ENCODE results near the gene MPP2.

GRCh38 chr17:43854498-43854897, 52.8 kb downstream of the MPP2 start:
- TF ChIP-seq GATA2 (CRISPR knock-in tag; IDR thresholded peaks at IDR 0.05) (no peak), SIN3A (IDR thresholded peaks at IDR 0.05; ENCODE audit: borderline replicate concordance, low read depth, low read length) (no peak), GABPA (IDR thresholded peaks at IDR 0.05; ENCODE audit: low read depth) (no peak), MAX (IDR thresholded peaks at IDR 0.05; ENCODE audit: low read depth) (no peak), RAD21 (IDR thresholded peaks at IDR 0.05; ENCODE audit: low read length) (no peak), EP300 (IDR thresholded peaks at IDR 0.05; ENCODE audit: borderline replicate concordance in 1 of 2, low read depth in 1 of 2, low read length in 1 of 2) (no peak), ELF1 (IDR thresholded peaks at IDR 0.05) (no peak), NFIC (IDR thresholded peaks at IDR 0.05; ENCODE audit: borderline replicate concordance) (no peak)
- TF ChIP-seq, protein P1, sequence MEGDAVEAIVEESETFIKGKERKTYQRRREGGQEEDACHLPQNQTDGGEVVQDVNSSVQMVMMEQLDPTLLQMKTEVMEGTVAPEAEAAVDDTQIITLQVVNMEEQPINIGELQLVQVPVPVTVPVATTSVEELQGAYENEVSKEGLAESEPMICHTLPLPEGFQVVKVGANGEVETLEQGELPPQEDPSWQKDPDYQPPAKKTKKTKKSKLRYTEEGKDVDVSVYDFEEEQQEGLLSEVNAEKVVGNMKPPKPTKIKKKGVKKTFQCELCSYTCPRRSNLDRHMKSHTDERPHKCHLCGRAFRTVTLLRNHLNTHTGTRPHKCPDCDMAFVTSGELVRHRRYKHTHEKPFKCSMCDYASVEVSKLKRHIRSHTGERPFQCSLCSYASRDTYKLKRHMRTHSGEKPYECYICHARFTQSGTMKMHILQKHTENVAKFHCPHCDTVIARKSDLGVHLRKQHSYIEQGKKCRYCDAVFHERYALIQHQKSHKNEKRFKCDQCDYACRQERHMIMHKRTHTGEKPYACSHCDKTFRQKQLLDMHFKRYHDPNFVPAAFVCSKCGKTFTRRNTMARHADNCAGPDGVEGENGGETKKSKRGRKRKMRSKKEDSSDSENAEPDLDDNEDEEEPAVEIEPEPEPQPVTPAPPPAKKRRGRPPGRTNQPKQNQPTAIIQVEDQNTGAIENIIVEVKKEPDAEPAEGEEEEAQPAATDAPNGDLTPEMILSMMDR (IDR thresholded peaks at IDR 0.05): no peak
- TF ChIP-seq, protein P2, sequence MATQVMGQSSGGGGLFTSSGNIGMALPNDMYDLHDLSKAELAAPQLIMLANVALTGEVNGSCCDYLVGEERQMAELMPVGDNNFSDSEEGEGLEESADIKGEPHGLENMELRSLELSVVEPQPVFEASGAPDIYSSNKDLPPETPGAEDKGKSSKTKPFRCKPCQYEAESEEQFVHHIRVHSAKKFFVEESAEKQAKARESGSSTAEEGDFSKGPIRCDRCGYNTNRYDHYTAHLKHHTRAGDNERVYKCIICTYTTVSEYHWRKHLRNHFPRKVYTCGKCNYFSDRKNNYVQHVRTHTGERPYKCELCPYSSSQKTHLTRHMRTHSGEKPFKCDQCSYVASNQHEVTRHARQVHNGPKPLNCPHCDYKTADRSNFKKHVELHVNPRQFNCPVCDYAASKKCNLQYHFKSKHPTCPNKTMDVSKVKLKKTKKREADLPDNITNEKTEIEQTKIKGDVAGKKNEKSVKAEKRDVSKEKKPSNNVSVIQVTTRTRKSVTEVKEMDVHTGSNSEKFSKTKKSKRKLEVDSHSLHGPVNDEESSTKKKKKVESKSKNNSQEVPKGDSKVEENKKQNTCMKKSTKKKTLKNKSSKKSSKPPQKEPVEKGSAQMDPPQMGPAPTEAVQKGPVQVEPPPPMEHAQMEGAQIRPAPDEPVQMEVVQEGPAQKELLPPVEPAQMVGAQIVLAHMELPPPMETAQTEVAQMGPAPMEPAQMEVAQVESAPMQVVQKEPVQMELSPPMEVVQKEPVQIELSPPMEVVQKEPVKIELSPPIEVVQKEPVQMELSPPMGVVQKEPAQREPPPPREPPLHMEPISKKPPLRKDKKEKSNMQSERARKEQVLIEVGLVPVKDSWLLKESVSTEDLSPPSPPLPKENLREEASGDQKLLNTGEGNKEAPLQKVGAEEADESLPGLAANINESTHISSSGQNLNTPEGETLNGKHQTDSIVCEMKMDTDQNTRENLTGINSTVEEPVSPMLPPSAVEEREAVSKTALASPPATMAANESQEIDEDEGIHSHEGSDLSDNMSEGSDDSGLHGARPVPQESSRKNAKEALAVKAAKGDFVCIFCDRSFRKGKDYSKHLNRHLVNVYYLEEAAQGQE (IDR thresholded peaks at IDR 0.05; ENCODE audit: low read depth, low read length): no peak

All from SK-N-SH (cell line).